CD4-positive, CD25-positive, alpha-beta regulatory T cell (primary cell): ENCODE data around the gene EDC3. TPM values are rescaled to one million over a fixed set of nuclear protein-coding genes. Genes with fewer than 3 reads are reported as not detected.
A peak's percentile ranks its signal among the peaks of the same experiment; 100 is the strongest.
"Not testable (repeated sequence)": the region's sequence is repeated elsewhere in the genome, so short reads cannot be mapped to it uniquely, and the experiment has no call there.

ENCODE experiments used
- ATAC-seq, 2 donors: fragments of 150-1000 bp; cut with Tn5 transposase; one replicate each; pipeline ENCODE4 v1.10.0; 2021; ENCODE audit warnings: low read depth in 2 of 2, moderate number of reproducible peaks in 2 of 2, moderate library complexity in 1 of 2
- DNase-seq, 3 donors: peaks; one replicate each; pipeline versions ENCODE4 v3.0.0 to v3.0.0-alpha.2; 2012 to 2022; ENCODE audit warnings: mixed read lengths in 1 of 3
- H3K27ac ChIP-seq: one replicate; pipeline ENCODE4 v1.7.0; 2013; ENCODE audit warnings: mild to moderate bottlenecking, low read length; ENCODE audit not compliant: insufficient read depth, poor library complexity, severe bottlenecking
- H3K27me3 ChIP-seq: one replicate; pipeline ENCODE4 v1.7.0; 2013; ENCODE audit warnings: low read length; ENCODE audit not compliant: control insufficient read depth, insufficient read depth
- H3K36me3 ChIP-seq: one replicate; pipeline ENCODE4 v1.7.0; 2013; ENCODE audit warnings: mild to moderate bottlenecking, low read length, moderate library complexity; ENCODE audit not compliant: control insufficient read depth, insufficient read depth
- H3K4me1 ChIP-seq: 2 replicates; pipeline ENCODE4 v1.7.0; 2013; ENCODE audit warnings: mild to moderate bottlenecking, low read length; ENCODE audit not compliant: insufficient read depth, control insufficient read depth, poor library complexity, severe bottlenecking
- H3K4me3 ChIP-seq: one replicate; pipeline ENCODE4 v1.7.0; 2013; ENCODE audit warnings: low read depth, mild to moderate bottlenecking, low read length, moderate library complexity
- H3K9me3 ChIP-seq, 2 experiments: 1 replicate in 1 of 2; 2 replicates in 1 of 2; pipeline ENCODE4 v1.7.0; 2013; ENCODE audit warnings: low read length in 2 of 2, mild to moderate bottlenecking in 1 of 2, moderate library complexity in 1 of 2; ENCODE audit not compliant: control insufficient read depth in 2 of 2
- H3K27ac Mint-ChIP-seq, 3 donors: one replicate each; pipeline ENCODE4 v1.8.0; 2020 to 2022; ENCODE audit warnings: mild to moderate bottlenecking in 3 of 3, mixed read lengths in 3 of 3, moderate library complexity in 2 of 3
- H3K27me3 Mint-ChIP-seq: one replicate; pipeline ENCODE4 v1.8.0; 2022; ENCODE audit warnings: mild to moderate bottlenecking, mixed read lengths
- H3K36me3 Mint-ChIP-seq: one replicate; pipeline ENCODE4 v1.8.0; 2020; ENCODE audit warnings: mixed read lengths
- H3K4me1 Mint-ChIP-seq, 4 donors: one replicate each; pipeline ENCODE4 v1.8.0; 2020 to 2022; ENCODE audit warnings: mixed read lengths in 4 of 4, mild to moderate bottlenecking in 1 of 4
- H3K4me3 Mint-ChIP-seq, 4 donors: one replicate each; pipeline ENCODE4 v1.8.0; 2020 to 2022; ENCODE audit warnings: mild to moderate bottlenecking in 4 of 4, mixed read lengths in 4 of 4, moderate library complexity in 3 of 4
- H3K9me3 Mint-ChIP-seq, 7 donors: one replicate each; pipeline ENCODE4 v1.8.0; 2020 to 2022; ENCODE audit warnings: mixed read lengths in 7 of 7, mild to moderate bottlenecking in 3 of 7, moderate library complexity in 2 of 7
- polyA plus RNA-seq, 4 donors: library from polyadenylated mRNA; unstranded; fragments of 300-500 nt; fragmentation: Illumina TruSeq; gene quantifications; one replicate each; pipeline ENCODE4 v1.2.3, GENCODE V29; 2021
- total RNA-seq: library from RNA; stranded (reverse); gene quantifications from one replicate; pipeline ENCODE4 v1.2.3, GENCODE V29; 2022

The EDC3 gene
- total and polyA plus RNA-seq, 5 donors from 2014 or later: 22.2 to 30.2 (median 25.9) TPM

DNA sequence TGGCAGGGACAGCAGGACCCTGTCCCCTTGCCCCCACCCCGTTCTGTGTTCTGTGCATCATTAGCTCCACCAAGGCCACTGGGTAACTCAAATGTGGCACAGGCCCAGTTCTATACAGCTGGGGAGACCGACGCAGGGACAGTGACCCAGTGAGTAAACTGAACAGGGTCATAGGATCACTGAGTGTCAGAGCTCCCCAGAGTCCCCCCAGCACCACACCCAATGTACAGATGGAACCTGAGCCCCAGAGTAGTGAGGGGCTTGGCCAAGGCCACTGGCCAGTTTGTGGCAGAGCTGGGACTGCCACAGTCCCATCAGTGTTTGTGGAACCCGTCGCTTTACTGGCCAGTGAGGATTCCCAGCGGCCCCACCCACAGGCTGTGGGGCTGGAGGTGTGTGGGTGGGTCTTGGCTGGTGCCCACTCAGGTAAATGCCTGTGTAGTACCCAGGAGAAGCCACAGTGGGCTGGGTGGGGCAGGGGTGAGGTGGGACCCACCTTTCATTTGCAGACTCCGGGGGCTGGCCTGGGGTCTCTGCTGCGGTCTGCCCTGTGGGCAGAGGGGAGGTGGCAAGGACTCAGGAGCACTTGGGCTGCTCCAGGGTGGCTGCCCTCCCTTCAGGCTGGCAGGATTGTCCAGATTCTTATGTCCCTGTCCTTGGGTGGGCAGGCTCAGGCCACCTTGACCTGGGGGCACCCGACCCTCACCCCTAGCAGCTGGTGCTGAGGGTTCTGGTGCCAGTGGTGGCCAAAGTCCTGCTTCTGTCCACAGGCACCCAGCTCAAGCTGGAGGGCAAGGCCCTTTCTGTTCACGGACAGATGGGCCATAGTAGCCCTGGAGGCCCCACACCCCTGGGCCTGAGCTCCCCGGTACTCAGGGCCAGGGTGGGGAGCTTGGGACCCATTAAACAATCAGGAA, 91.8 kb downstream of the EDC3 start:
- no peaks in the 10 kb centered on the region for H3K27me3 Mint-ChIP-seq
- H3K4me3 Mint-ChIP-seq: no peak overlapping the region
- no peaks in the 10 kb centered on the region for H3K27me3 ChIP-seq
- H3K27ac Mint-ChIP-seq: no peak overlapping the region
- no peaks in the 10 kb centered on the region for H3K36me3 Mint-ChIP-seq
- H3K9me3 ChIP-seq: no peaks in the 10 kb centered on the region
- H3K4me3 ChIP-seq: no peak overlapping the region
- peaks cover 0 to 7% (median 5%) of the 10 kb centered on the region in 4 donors for H3K4me1 Mint-ChIP-seq
- DNase-seq: no peak
- H3K36me3 ChIP-seq: no peaks in the 10 kb centered on the region
- H3K27ac ChIP-seq: no peak overlapping the region
- no peak for ATAC-seq
- no peaks in the 10 kb centered on the region for H3K9me3 Mint-ChIP-seq
- H3K4me1 ChIP-seq: peaks cover 7% of the 10 kb centered on the region

DNA sequence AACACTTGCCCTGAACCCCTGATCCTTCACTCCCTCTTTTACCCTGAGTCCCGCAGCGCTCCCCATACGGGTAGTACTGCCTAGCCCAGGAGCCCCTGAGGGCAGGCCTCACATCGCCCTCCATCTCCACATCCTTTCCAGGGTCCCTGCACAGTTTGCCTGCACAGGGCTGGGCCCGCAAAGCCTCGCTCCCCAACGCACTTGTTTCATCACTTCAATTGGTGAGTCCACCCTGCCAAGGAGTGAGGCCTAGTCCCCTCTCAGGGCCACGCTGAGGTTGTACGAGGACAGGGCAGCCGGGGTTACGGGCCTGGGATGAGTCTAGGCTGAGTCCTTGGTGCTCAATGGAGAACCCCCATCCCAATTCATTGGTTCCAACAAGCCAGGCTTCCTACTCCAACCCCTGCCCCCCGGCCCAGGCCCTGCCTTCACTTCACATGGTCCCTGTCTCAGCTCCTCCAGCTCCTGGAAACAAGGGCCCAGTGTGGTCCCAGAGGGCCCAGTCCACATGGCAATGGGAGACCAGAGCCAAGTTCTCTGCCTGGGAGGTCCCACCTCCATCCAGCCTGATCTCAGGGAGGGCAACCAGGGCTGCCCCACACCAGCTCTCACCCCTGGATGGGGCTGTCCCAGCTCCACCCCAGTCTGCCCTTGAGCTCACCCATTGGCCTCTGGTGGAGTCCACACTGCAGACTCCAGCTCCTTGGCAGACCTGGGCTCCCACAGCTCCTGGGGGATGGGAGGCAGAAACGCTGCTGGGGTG, 92.6 kb downstream of the EDC3 start:
- Mint-ChIP-seq H3K27ac (no peak overlapping the region), H3K9me3 (no peaks in the 10 kb centered on the region), H3K4me1 (peaks cover 0 to 16% (median 10%) of the 10 kb centered on the region in 4 donors), H3K27me3 (no peaks in the 10 kb centered on the region), H3K4me3 (peak overlapping the region in 1 of 4 donors; percentile 32), H3K36me3 (peaks cover 3% of the 10 kb centered on the region)
- ATAC-seq (no peak), DNase-seq (no peak)
- H3K27me3 ChIP-seq: no peaks in the 10 kb centered on the region
- H3K9me3 ChIP-seq: no peaks in the 10 kb centered on the region
- H3K4me3 ChIP-seq: no peak overlapping the region
- no peak overlapping the region for H3K27ac ChIP-seq
- H3K36me3 ChIP-seq: no peaks in the 10 kb centered on the region
- H3K4me1 ChIP-seq: peaks cover 15% of the 10 kb centered on the region

DNA sequence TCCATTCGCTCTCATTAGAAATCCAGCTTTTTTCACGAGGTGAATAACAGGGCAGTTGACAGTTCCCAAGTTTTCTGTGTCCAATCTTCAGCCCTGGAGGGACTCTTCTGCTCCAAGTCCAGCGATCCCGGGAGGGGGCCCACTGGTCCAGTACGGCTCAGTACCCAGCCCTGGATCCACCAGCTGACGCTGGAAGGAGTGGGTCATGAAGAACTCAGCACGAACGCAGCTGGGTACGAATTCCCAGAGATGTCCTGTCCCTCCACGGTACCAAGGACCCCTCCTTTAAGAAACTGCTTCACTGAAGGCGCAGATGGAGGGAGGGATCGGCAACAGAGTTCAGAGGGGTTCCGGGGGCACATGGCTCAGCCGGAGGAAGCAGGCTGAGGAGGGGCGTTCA, 96.7 kb downstream of the EDC3 start:
- Histone ChIP-seq H3K4me1 (peaks cover 19% of the 10 kb centered on the region), H3K27me3 (no peaks in the 10 kb centered on the region), H3K36me3 (peaks cover 6% of the 10 kb centered on the region), H3K9me3 (no peaks in the 10 kb centered on the region), H3K27ac (peak overlapping the region; percentile 75), H3K4me3 (peak overlapping the region; percentile 87)
- Mint-ChIP-seq H3K27ac (peak overlapping the region; percentile 92 to 97 (median 95)), H3K9me3 (peaks cover 0 to 3% (median 0%) of the 10 kb centered on the region in 7 donors), H3K27me3 (no peaks in the 10 kb centered on the region), H3K4me3 (peak overlapping the region; percentile 71 to 100 (median 99)), H3K4me1 (peaks cover 0 to 22% (median 13%) of the 10 kb centered on the region in 4 donors), H3K36me3 (peaks cover 13% of the 10 kb centered on the region)
- ATAC-seq (no peak), DNase-seq (no peak)

DNA sequence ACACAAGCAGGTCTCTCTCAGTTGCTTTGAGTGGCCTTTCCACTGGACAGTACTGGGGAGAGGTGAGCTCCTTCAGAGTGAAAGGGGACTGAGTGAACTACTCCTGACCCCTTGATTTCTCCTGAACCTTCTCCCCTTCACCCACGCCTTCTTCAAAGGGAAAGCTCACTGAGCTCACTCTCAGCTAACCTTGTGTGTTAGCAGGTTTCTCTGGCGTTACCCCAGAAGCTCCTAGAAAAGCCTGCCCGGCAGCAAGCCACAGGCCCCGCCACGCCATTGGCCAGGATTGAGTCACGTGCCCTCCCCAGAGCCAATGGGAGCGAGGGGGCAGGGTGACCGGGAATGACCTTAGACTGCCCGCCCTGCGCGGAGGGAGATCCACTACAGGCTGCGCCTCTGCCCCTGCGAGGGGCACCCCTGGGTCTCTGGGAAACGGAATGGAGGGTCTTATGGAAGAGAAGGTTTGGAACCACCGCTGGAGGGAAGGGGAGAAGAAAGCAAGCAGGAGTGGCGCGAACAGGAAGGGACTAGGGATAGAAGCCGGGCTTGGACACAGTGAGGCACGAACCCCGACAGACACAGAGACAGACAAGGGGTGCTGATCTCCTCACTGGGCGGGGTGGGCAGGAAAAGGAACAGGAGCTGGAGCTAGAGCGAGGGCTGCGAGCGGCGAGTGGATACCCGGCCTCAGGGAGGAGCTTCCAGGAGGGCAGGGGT, 97.5 kb downstream of the EDC3 start:
- peak overlapping the region; percentile 75 for H3K27ac ChIP-seq
- Mint-ChIP-seq H3K27ac (peak overlapping the region; percentile 92 to 97 (median 95)), H3K4me1 (peaks cover 0 to 22% (median 13%) of the 10 kb centered on the region in 4 donors), H3K27me3 (no peaks in the 10 kb centered on the region), H3K4me3 (peak overlapping the region; percentile 89 to 100 (median 99)), H3K36me3 (peaks cover 16% of the 10 kb centered on the region), H3K9me3 (peaks cover 0 to 3% (median 0%) of the 10 kb centered on the region in 7 donors)
- peaks cover 19% of the 10 kb centered on the region for H3K4me1 ChIP-seq
- DNase-seq: peak; percentile 81 to 90 (median 85)
- no peaks in the 10 kb centered on the region for H3K9me3 ChIP-seq
- H3K36me3 ChIP-seq: peaks cover 14% of the 10 kb centered on the region
- H3K4me3 ChIP-seq: peak overlapping the region; percentile 87
- peak; percentile 92 to 93 for ATAC-seq
- no peaks in the 10 kb centered on the region for H3K27me3 ChIP-seq

DNA sequence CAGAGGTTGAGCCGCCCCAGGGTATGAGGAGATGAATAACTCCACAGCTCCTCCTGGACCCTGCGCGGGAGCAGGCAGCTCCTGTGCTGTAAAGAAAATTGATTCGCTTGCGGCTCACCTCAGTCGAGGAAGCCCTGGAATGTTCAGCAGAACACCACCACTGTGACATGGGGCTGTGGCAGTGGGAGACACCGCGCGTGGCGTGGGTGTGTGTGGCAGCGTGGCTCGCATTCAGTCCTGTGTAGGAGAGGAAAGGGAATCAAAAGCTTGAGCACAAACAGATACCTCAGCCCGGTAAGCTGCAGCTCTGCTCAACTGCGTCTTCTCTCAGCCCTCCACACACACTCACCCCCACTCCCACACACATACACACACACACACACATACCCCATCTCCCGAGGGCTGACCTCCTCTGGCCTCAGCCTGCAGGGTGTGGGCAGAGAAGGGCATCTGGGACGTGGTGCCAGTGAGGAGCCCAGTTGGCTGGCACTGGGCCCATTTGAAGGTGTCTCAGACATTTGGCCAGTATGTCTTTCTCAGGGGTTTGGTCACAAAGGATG, 98.6 kb downstream of the EDC3 start:
- not testable (repeated sequence) for H3K27me3 ChIP-seq, H3K27me3 Mint-ChIP-seq, H3K9me3 ChIP-seq, ATAC-seq, H3K27ac ChIP-seq, H3K4me3 ChIP-seq, H3K27ac Mint-ChIP-seq, DNase-seq, H3K9me3 Mint-ChIP-seq
- peaks cover 19% of the 10 kb centered on the region for H3K4me1 ChIP-seq
- Mint-ChIP-seq H3K4me3 (peak overlapping the region in 1 of 4 donors; percentile 2), H3K36me3 (peaks cover 19% of the 10 kb centered on the region), H3K4me1 (peaks cover 0 to 22% (median 13%) of the 10 kb centered on the region in 4 donors)
- H3K36me3 ChIP-seq: peaks cover 24% of the 10 kb centered on the region

DNA sequence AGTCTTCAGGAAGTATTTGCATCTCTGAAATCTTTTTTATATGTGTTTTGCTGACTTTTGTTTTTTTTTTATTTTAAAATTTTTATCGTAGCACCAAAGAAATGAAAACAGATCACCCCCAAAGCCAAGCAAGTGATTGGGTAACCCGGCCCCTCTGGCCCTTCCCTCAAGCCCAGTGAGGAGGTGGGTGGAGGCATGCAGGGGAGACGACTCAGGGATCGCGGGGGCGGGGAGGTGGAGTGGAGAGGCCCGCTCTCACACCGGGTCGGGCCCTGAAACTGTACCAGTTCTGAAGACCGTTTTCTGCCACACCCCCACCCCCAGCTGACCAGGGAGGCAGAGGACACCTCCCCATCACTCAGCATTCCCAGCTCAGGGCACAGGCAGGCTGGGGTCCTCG, 99.1 kb downstream of the EDC3 start:
- not testable (repeated sequence) for H3K4me3 Mint-ChIP-seq, ATAC-seq, H3K4me3 ChIP-seq, H3K27ac ChIP-seq, H3K27me3 Mint-ChIP-seq, DNase-seq, H3K9me3 Mint-ChIP-seq, H3K9me3 ChIP-seq, H3K27me3 ChIP-seq, H3K27ac Mint-ChIP-seq
- Mint-ChIP-seq H3K36me3 (peaks cover 19% of the 10 kb centered on the region), H3K4me1 (peaks cover 0 to 22% (median 13%) of the 10 kb centered on the region in 4 donors)
- H3K36me3 ChIP-seq: peaks cover 29% of the 10 kb centered on the region
- H3K4me1 ChIP-seq: peaks cover 19% of the 10 kb centered on the region

DNA sequence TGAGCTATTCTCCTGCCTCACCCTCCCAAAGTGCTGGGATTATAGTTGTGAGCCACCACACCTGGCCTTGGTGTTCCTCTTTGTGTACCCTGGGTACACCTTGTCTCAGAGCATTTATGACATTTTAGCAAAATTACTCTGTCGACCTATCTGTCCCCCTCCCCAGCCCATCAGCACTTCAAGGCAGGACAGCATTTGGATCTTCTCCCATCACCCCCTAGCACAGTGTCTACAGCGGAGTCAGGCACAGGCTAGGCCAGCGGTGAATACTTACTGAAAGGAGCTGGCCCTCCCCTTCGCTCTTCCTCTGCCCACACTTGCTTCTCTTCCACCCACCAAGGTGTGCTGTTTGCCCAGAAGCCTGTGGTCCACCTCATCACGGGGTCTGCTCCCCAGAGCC, 100.6 kb downstream of the EDC3 start:
- H3K27ac Mint-ChIP-seq: no peak overlapping the region
- H3K9me3 Mint-ChIP-seq: peaks cover 0 to 3% (median 0%) of the 10 kb centered on the region in 7 donors
- no peak for DNase-seq
- no peaks in the 10 kb centered on the region for H3K27me3 ChIP-seq
- no peak overlapping the region for H3K4me3 ChIP-seq
- H3K4me3 Mint-ChIP-seq: no peak overlapping the region
- H3K4me1 Mint-ChIP-seq: peaks cover 0 to 22% (median 13%) of the 10 kb centered on the region in 4 donors
- H3K27me3 Mint-ChIP-seq: no peaks in the 10 kb centered on the region
- H3K9me3 ChIP-seq: no peaks in the 10 kb centered on the region
- ATAC-seq: no peak
- H3K27ac ChIP-seq: no peak overlapping the region
- H3K36me3 ChIP-seq: peaks cover 43% of the 10 kb centered on the region
- peaks cover 27% of the 10 kb centered on the region for H3K36me3 Mint-ChIP-seq
- peaks cover 19% of the 10 kb centered on the region for H3K4me1 ChIP-seq
